Measurements from ENCODE around the gene TEK. TPM values are rescaled to one million over a fixed set of nuclear protein-coding genes. Genes with fewer than 3 reads are reported as not detected.

Gene TEK
- total and polyA plus RNA-seq, 2 donors (not counting 1 experiment from before 2014, with no cell fraction given) = not detected

GRCh38 chr9:27073841-27074728, 34.9 kb upstream of the TEK start:
- Mint-ChIP-seq H3K4me3 (no peak overlapping the region), H3K27ac (no peak overlapping the region), H3K9me3 (ENCODE audit: insufficient read depth) (no peaks in the 10 kb centered on the region), H3K27me3 (no peaks in the 10 kb centered on the region), H3K4me1 (no peaks in the 10 kb centered on the region)
- Histone ChIP-seq H3K4me3 (ENCODE audit: control extremely low read depth in 1 of 5, extremely low read depth in 1 of 5, insufficient read depth in 1 of 5, low read depth in 2 of 5, low read length in 4 of 5) (no peak overlapping the region), H3K4me1 (ENCODE audit: control insufficient read depth in 2 of 2, insufficient read depth in 2 of 2, low read length in 2 of 2) (no peaks in the 10 kb centered on the region), H3K27ac (ENCODE audit: low read length in 2 of 2) (no peak overlapping the region), H3K36me3 (replicated peaks in 1 of 2; ENCODE audit: control extremely low read depth in 1 of 2, control insufficient read depth in 1 of 2, extremely low read depth in 1 of 2, insufficient read depth in 2 of 2, low read length in 1 of 2) (no peaks in the 10 kb centered on the region), H3K9me3 (ENCODE audit: control extremely low read depth in 1 of 3, control insufficient read depth in 2 of 3, insufficient read depth in 1 of 3, low read length in 2 of 3) (no peaks in the 10 kb centered on the region), H3K9ac (ENCODE audit: low read length) (no peak overlapping the region), H3K4me2 (replicated peaks; ENCODE audit: low read depth, low read length, poor library complexity, severe bottlenecking) (no peak overlapping the region), H2AFZ (ENCODE audit: insufficient read depth, low read depth, low read length, poor library complexity, severe bottlenecking) (no peak overlapping the region), H3K27me3 (replicated peaks in 1 of 4; ENCODE audit: control extremely low read depth in 1 of 4, control insufficient read depth in 3 of 4, insufficient read depth in 4 of 4, low read length in 3 of 4) (no peaks in the 10 kb centered on the region), H3K79me2 (ENCODE audit: control insufficient read depth, insufficient read depth, low read length) (no peaks in the 10 kb centered on the region), H4K20me1 (ENCODE audit: control insufficient read depth, insufficient read depth, low read length, poor library complexity, severe bottlenecking) (no peaks in the 10 kb centered on the region)
- ChIA-PET CTCF (no interaction called here), POLR2A (no interaction called here)
- WGBS (ENCODE audit: insufficient coverage) = 63% methylated on average over 3 of the region's 4 CpGs
- ATAC-seq (ENCODE audit: low read depth) (no peak), DNase-seq (no peak)
- intact Hi-C loops (cut with micrococcal nuclease) = no loop called here
- no peak for TF ChIP-seq CTCF (IDR thresholded peaks at IDR 0.05)
- no peak for TF ChIP-seq EZH2 (IDR thresholded peaks at IDR 0.05; ENCODE audit: borderline replicate concordance, insufficient read depth, low read depth, low read length, poor library complexity, severe bottlenecking)

GRCh38 chr9:27078685-27079084, 30.3 kb upstream of the TEK start:
- intact Hi-C loops (cut with micrococcal nuclease) = no loop called here
- Mint-ChIP-seq H3K27me3 (no peaks in the 10 kb centered on the region), H3K4me1 (no peaks in the 10 kb centered on the region), H3K27ac (no peak overlapping the region), H3K4me3 (no peak overlapping the region), H3K9me3 (ENCODE audit: insufficient read depth) (no peaks in the 10 kb centered on the region)
- no peaks in the 10 kb centered on the region for H3K4me1 ChIP-seq (ENCODE audit: control insufficient read depth in 2 of 2, insufficient read depth in 2 of 2, low read length in 2 of 2)
- CTCF ChIA-PET = no interaction called here
- WGBS (ENCODE audit: insufficient coverage) = no CpG with 5 or more reads among the region's 1 CpG
- no peak overlapping the region for H3K27ac ChIP-seq (ENCODE audit: low read length in 2 of 2)
- no peaks in the 10 kb centered on the region for H3K27me3 ChIP-seq (replicated peaks in 1 of 4; ENCODE audit: control extremely low read depth in 1 of 4, control insufficient read depth in 3 of 4, insufficient read depth in 4 of 4, low read length in 3 of 4)
- DNase-seq (no peak), ATAC-seq (ENCODE audit: low read depth) (no peak)
- TF ChIP-seq EZH2 (IDR thresholded peaks at IDR 0.05; ENCODE audit: borderline replicate concordance, insufficient read depth, low read depth, low read length, poor library complexity, severe bottlenecking) = no peak
- TF ChIP-seq CTCF (IDR thresholded peaks at IDR 0.05) = no peak
- H3K36me3 ChIP-seq (replicated peaks in 1 of 2; ENCODE audit: control extremely low read depth in 1 of 2, control insufficient read depth in 1 of 2, extremely low read depth in 1 of 2, insufficient read depth in 2 of 2, low read length in 1 of 2) = no peaks in the 10 kb centered on the region
- no peak overlapping the region for H3K4me3 ChIP-seq (ENCODE audit: control extremely low read depth in 1 of 5, extremely low read depth in 1 of 5, insufficient read depth in 1 of 5, low read depth in 2 of 5, low read length in 4 of 5)
- no peaks in the 10 kb centered on the region for H3K79me2 ChIP-seq (ENCODE audit: control insufficient read depth, insufficient read depth, low read length)
- H3K9ac ChIP-seq (ENCODE audit: low read length) = no peak overlapping the region
- POLR2A ChIA-PET = no interaction called here
- no peak overlapping the region for H3K4me2 ChIP-seq (replicated peaks; ENCODE audit: low read depth, low read length, poor library complexity, severe bottlenecking)
- no peaks in the 10 kb centered on the region for H3K9me3 ChIP-seq (ENCODE audit: control extremely low read depth in 1 of 3, control insufficient read depth in 2 of 3, insufficient read depth in 1 of 3, low read length in 2 of 3)
- no peak overlapping the region for H2AFZ ChIP-seq (ENCODE audit: insufficient read depth, low read depth, low read length, poor library complexity, severe bottlenecking)
- no peaks in the 10 kb centered on the region for H4K20me1 ChIP-seq (ENCODE audit: control insufficient read depth, insufficient read depth, low read length, poor library complexity, severe bottlenecking)
